Upper lobe of right lung (tissue), 1 donor: ENCODE data around the gene TANC1. TPM values are rescaled to one million over a fixed set of nuclear protein-coding genes. Genes with fewer than 3 reads are reported as not detected.

Source experiments
- ATAC-seq: fragments of 200-7000 bp; cut with Tn5 transposase; one replicate; pipeline ENCODE4 v1.9.1; 2020; ENCODE audit warnings: mild to moderate bottlenecking, moderate library complexity
- DNase-seq: peaks from one replicate; pipeline ENCODE4 v3.0.0-alpha.2; 2020
- H3K27ac ChIP-seq: fragments of 200-600 bp; one replicate; pipeline ENCODE4 v1.8.0; 2022
- H3K27me3 ChIP-seq: fragments of 200-600 bp; one replicate; pipeline ENCODE4 v1.8.0; 2022; ENCODE audit warnings: mild to moderate bottlenecking
- H3K36me3 ChIP-seq: fragments of 200-600 bp; one replicate; pipeline ENCODE4 v1.8.0; 2022
- H3K4me1 ChIP-seq: fragments of 200-600 bp; one replicate; pipeline ENCODE4 v1.8.0; 2022
- H3K4me3 ChIP-seq: fragments of 200-600 bp; one replicate; pipeline ENCODE4 v1.8.0; 2022; ENCODE audit warnings: mild to moderate bottlenecking
- H3K9me3 ChIP-seq: fragments of 200-600 bp; one replicate; pipeline ENCODE4 v1.8.0; 2022
- CTCF ChIP-seq: fragments of 200-600 bp; IDR thresholded peaks from one replicate; pipeline ENCODE4 v1.8.0; 2022; ENCODE audit warnings: antibody characterized with exemption
- intact Hi-C: fragments of 100-400 bp; cut with DNase I; formaldehyde crosslinking; loops from one replicate; pipeline ENCODE4 v1.11.0; 2022
- total RNA-seq: library from RNA; stranded (reverse); fragmentation: NEBNext Ultra II Directional; extraction: Animal tissue kit (Norgen Biotek cat#: 25700); gene quantifications from one replicate; pipeline ENCODE4 v1.2.1, GENCODE V29; 2021
- donor health status: DM: no; HTN: yes; CAD: no; lungs with severe emphysema.

The TANC1 gene
- total RNA-seq, 1 donor from 2014 or later = 60.4 TPM

- peaks cover 70% of the 10 kb centered on the region for H3K4me1 ChIP-seq
- no peaks in the 10 kb centered on the region for H3K36me3 ChIP-seq
- H3K27ac ChIP-seq = peak overlapping the region; percentile 77
Measured at GRCh38 chr2:159090514-159091201, 122.2 kb downstream of the TANC1 start.

GRCh38 chr2:159091381-159091780 lies 122.9 kb downstream of the TANC1 start:
- Histone ChIP-seq H3K36me3 (no peaks in the 10 kb centered on the region), H3K9me3 (peaks cover 3% of the 10 kb centered on the region), H3K27me3 (no peaks in the 10 kb centered on the region), H3K4me3 (no peak overlapping the region), H3K4me1 (peaks cover 63% of the 10 kb centered on the region), H3K27ac (peak overlapping the region; percentile 77)
- ATAC-seq (no peak), DNase-seq (no peak)
- intact Hi-C loops = no loop called here
- TF ChIP-seq CTCF = no peak

More at GRCh38 chr2:159090514-159091201, 122.2 kb downstream of the TANC1 start:
- H3K9me3 ChIP-seq = no peaks in the 10 kb centered on the region
- DNase-seq = no peak
- H3K27me3 ChIP-seq = no peaks in the 10 kb centered on the region
- no peak for TF ChIP-seq CTCF
- H3K4me3 ChIP-seq = no peak overlapping the region
- intact Hi-C loops = no loop called here
- peak; percentile 23 for ATAC-seq

- no peak for DNase-seq
- no peaks in the 10 kb centered on the region for H3K36me3 ChIP-seq
- H3K4me3 ChIP-seq = no peak overlapping the region
- peaks cover 61% of the 10 kb centered on the region for H3K4me1 ChIP-seq
- peak overlapping the region; percentile 77 for H3K27ac ChIP-seq
- no peaks in the 10 kb centered on the region for H3K27me3 ChIP-seq
- TF ChIP-seq CTCF = no peak
- peak; percentile 66 for ATAC-seq
- peaks cover 9% of the 10 kb centered on the region for H3K9me3 ChIP-seq
- intact Hi-C loops = no loop called here
Measured at GRCh38 chr2:159091976-159092375, 123.5 kb downstream of the TANC1 start.

- TF ChIP-seq CTCF = no peak
- Histone ChIP-seq H3K27me3 (no peaks in the 10 kb centered on the region), H3K9me3 (peaks cover 9% of the 10 kb centered on the region), H3K27ac (peak overlapping the region; percentile 77), H3K4me3 (no peak overlapping the region), H3K4me1 (peaks cover 69% of the 10 kb centered on the region), H3K36me3 (peaks cover 11% of the 10 kb centered on the region)
- no peak for DNase-seq
- intact Hi-C loops = no loop called here
- no peak for ATAC-seq
Measured at GRCh38 chr2:159093497-159093896, 125.1 kb downstream of the TANC1 start.

GRCh38 chr2:159094173-159094737 lies 125.8 kb downstream of the TANC1 start:
- H3K36me3 ChIP-seq = peaks cover 11% of the 10 kb centered on the region
- ATAC-seq = peak; percentile 39
- no peak for TF ChIP-seq CTCF
- intact Hi-C loops = no loop called here
- H3K4me1 ChIP-seq = peaks cover 71% of the 10 kb centered on the region
- DNase-seq = peak; percentile 65
- no peak overlapping the region for H3K4me3 ChIP-seq
- peak overlapping the region; percentile 63 for H3K27ac ChIP-seq
- H3K27me3 ChIP-seq = no peaks in the 10 kb centered on the region
- H3K9me3 ChIP-seq = peaks cover 9% of the 10 kb centered on the region
